Measurements from ENCODE around the gene PTPDC1. TPM values are rescaled to one million over a fixed set of nuclear protein-coding genes. Genes with fewer than 3 reads are reported as not detected.
A peak's percentile ranks its signal among the peaks of the same experiment; 100 is the strongest.

PTPDC1 gene
- total and polyA plus RNA-seq, 9 of the 15 experiments (the other 6 are each of a cell fraction or from before 2014, with no cell fraction given) = 1.1 to 8.1 (median 5.7) TPM

GRCh38 chr9:94156348-94157049, 72.2 kb downstream of the PTPDC1 start (continued):
- TF ChIP-seq ZNF395 (CRISPR knock-in tag; IDR thresholded peaks at IDR 0.05) = peak; percentile 92; the same call in 1 of the 2 replicates

- ChIA-PET CTCF (ENCODE audit: low intra/inter-chr PET ratio) (no interaction called here), POLR2A (interaction anchor here (0.6 to 2.0 kb wide), 6 partner anchors 8 to 72 kb away, joined by 3 to 9 read pairs (median 4); no protein-coding TSS in a partner anchor)
- no peaks in the 10 kb centered on the region for H3K9me3 ChIP-seq (replicated peaks; ENCODE audit: control insufficient read depth, insufficient read depth, low read depth, low read length)
- FAIRE-seq = peak; percentile 92
- H2AFZ ChIP-seq (ENCODE audit: low read depth, low read length) = peak overlapping the region; percentile 97
- 5% methylated on average over 10 of the region's 10 CpGs for WGBS (ENCODE audit: insufficient coverage, low coverage, missing lambda C conversion rate)
- H3K9me1 ChIP-seq (ENCODE audit: control insufficient read depth, insufficient read depth, low read length) = no peaks in the 10 kb centered on the region
- no peak overlapping the region for H3K4me3 ChIP-seq
- peak overlapping the region; percentile 25; the same call in 1 of the 2 replicates for H3K4me2 ChIP-seq (ENCODE audit: insufficient read depth, low read length)
- H3K36me3 ChIP-seq (ENCODE audit: control insufficient read depth, insufficient read depth, low read length) = no peaks in the 10 kb centered on the region
- H4K20me1 ChIP-seq (replicated peaks; ENCODE audit: control insufficient read depth, insufficient read depth, low read length) = no peaks in the 10 kb centered on the region
- peak overlapping the region; percentile 64 for H3K27ac ChIP-seq (ENCODE audit: extremely low read depth, low read depth, low read length)
- H3K4me1 ChIP-seq (replicated peaks in 1 of 2; ENCODE audit: control insufficient read depth in 2 of 2, insufficient read depth in 2 of 2, low read length in 2 of 2) = peaks cover 11 to 33% of the 10 kb centered on the region in 2 experiments
- peak overlapping the region; percentile 45 to 82 for H3K9ac ChIP-seq (ENCODE audit: insufficient read depth in 1 of 2, low read depth in 2 of 2, low read length in 2 of 2)
- DNase-seq (ENCODE audit: extremely low read depth in 1 of 4, low spot score in 3 of 4) = peak in 3 of 4 experiments; percentile 25 to 95 (median 85)
- in situ Hi-C loops (cut with MboI) = no loop called here
- H3K27me3 ChIP-seq (ENCODE audit: control insufficient read depth in 2 of 2, insufficient read depth in 2 of 2, low read length in 2 of 2) = no peaks in the 10 kb centered on the region
- H3K79me2 ChIP-seq (ENCODE audit: control insufficient read depth, insufficient read depth, low read length) = no peaks in the 10 kb centered on the region
- intact Hi-C loops (cut with micrococcal nuclease) = no loop called here
- peak; percentile 86 for ATAC-seq
- BruUV-seq (replicated peaks) = no TSS peak
- TF ChIP-seq EHMT2 (IDR thresholded peaks at IDR 0.05) (peak; percentile 77), XRCC3 (IDR thresholded peaks at IDR 0.05) (no peak), MTA1 (IDR thresholded peaks at IDR 0.05; ENCODE audit: borderline replicate concordance) (0 out of 2 replicates have a peak, but pooled peaks have one; percentile 47), ZBTB40 (IDR thresholded peaks at IDR 0.05) (peak; percentile 75), ZBTB40 (CRISPR knock-in tag; IDR thresholded peaks at IDR 0.05) (no peak)
Observed at GRCh38 chr9:94157050-94157801, 73.0 kb downstream of the PTPDC1 start.

Data from K562 (cell line).